HCT116 (cell line): ENCODE results near the gene CYP4A22. TPM values are rescaled to one million over a fixed set of nuclear protein-coding genes. Genes with fewer than 3 reads are reported as not detected.
"Not testable (repeated sequence)": the region's sequence is repeated elsewhere in the genome, so short reads cannot be mapped to it uniquely, and the experiment has no call there.

Source experiments
- ATAC-seq: fragments of 200-7000 bp; cut with Tn5 transposase; 2 replicates; pipeline ENCODE4 v1.9.1; 2020; ENCODE audit warnings: mild to moderate bottlenecking, moderate library complexity
- Bru-seq: library from RNA; stranded (reverse); fragments of 400-500 nt; gene quantifications from one replicate; lab custom pipeline; 2021; lab: Mats Ljungman, UMichigan
- BruChase-seq, 2 experiments: library from RNA; stranded (reverse); fragments of 400-500 nt; gene quantifications; one replicate each; lab custom pipeline; 2021; lab: Mats Ljungman, UMichigan
- BruUV-seq: library from RNA; stranded (reverse); fragments of 400-500 nt; replicated peaks from 2 replicates; lab custom pipeline; 2021; lab: Mats Ljungman, UMichigan
- CTCF ChIA-PET: fragments of 300-600 bp; sonication (Branson Sonifier 250); formaldehyde crosslinking; loops from one replicate; lab custom pipeline; 2021; ENCODE audit warnings: antibody characterized with exemption; lab: Charles Lee
- POLR2A ChIA-PET: fragments of 300-600, 350-600 bp; sonication (Branson Sonifier 250); formaldehyde crosslinking; loops from one replicate; lab custom pipeline; 2021; ENCODE audit warnings: antibody characterized with exemption; lab: Charles Lee
- RAD21 ChIA-PET, 2 experiments: fragments of 300-600 bp; sonication (Branson Sonifier 250); formaldehyde crosslinking; loops; one replicate each; lab custom pipeline; 2023; ENCODE audit warnings: low total read pairs in 2 of 2; ENCODE audit not compliant: uncharacterized antibody in 2 of 2, unreplicated experiment in 2 of 2, low non-redundant PET in 1 of 2; lab: Charles Lee
- DNase-seq: peaks from one replicate; pipeline ENCODE4 v3.0.0-alpha.2; 2010; ENCODE audit warnings: low read depth, low spot score
- H2AFZ ChIP-seq: fragments of 200-600 bp; shearing (Covaris generic), sonication (generic); 2 replicates; pipeline ENCODE4 v1.6.1; 2017; ENCODE audit warnings: low read depth, mixed run types, mixed read lengths, antibody characterized with exemption, low read length; ENCODE audit not compliant: poor library complexity, severe bottlenecking
- H3K27ac ChIP-seq: 2 replicates; pipeline ENCODE4 v1.5.1; 2012; ENCODE audit warnings: low read depth, low read length
- H3K27me3 ChIP-seq: fragments of 200-600 bp; sonication (generic); 2 replicates; pipeline ENCODE4 v1.6.1; 2016; ENCODE audit warnings: mixed run types, low read length, mixed read lengths; ENCODE audit not compliant: insufficient read depth
- H3K36me3 ChIP-seq, 2 experiments: fragments of 200-500 bp in 1 of 2; fragments of 200-600 bp in 1 of 2; sonication (Bioruptor generic) in 1 of 2; sonication (generic) in 1 of 2; 2 replicates each; pipeline versions ENCODE4 v1.5.1 to v1.6.1; 2014 to 2016; ENCODE audit warnings: low read length in 2 of 2, inconsistent platforms in 1 of 2, mixed read lengths in 1 of 2, mixed run types in 1 of 2; ENCODE audit not compliant: insufficient read depth in 2 of 2, control insufficient read depth in 1 of 2
- H3K4me1 ChIP-seq, 2 experiments: fragments of 200-600 bp in 1 of 2; sonication (generic) in 1 of 2; 2 replicates each; pipeline versions ENCODE4 v1.5.1 to v1.6.1; 2012 to 2017; ENCODE audit warnings: low read length in 2 of 2, inconsistent platforms in 1 of 2, mild to moderate bottlenecking in 1 of 2, mixed read lengths in 1 of 2, mixed run types in 1 of 2, moderate library complexity in 1 of 2; ENCODE audit not compliant: insufficient read depth in 2 of 2, control insufficient read depth in 1 of 2
- H3K4me2 ChIP-seq: fragments of 200-600 bp; sonication (generic); 2 replicates; pipeline ENCODE4 v1.6.1; 2017; ENCODE audit warnings: mixed run types, low read length, mixed read lengths
- H3K4me3 ChIP-seq, 2 experiments: fragments of 200-600 bp in 1 of 2; sonication (generic) in 1 of 2; replicated peaks in 1 of 2; 2 replicates each; pipeline ENCODE4 v1.5.1; 2011 to 2016; ENCODE audit warnings: low read length in 2 of 2, control low read depth in 1 of 2, low read depth in 1 of 2, mild to moderate bottlenecking in 1 of 2, mixed read lengths in 1 of 2, mixed run types in 1 of 2
- H3K79me2 ChIP-seq: fragments of 200-600 bp; sonication (generic); 2 replicates; pipeline ENCODE4 v1.6.1; 2017; ENCODE audit warnings: mild to moderate bottlenecking, mixed run types, low read length, moderate library complexity, mixed read lengths; ENCODE audit not compliant: insufficient read depth
- H3K9ac ChIP-seq: fragments of 200-600 bp; sonication (generic); 2 replicates; pipeline ENCODE4 v1.6.1; 2016; ENCODE audit warnings: low read length, mixed read lengths
- H3K9me2 ChIP-seq: fragments of 200-600 bp; sonication (generic), shearing (Covaris generic); 2 replicates; pipeline ENCODE4 v1.6.1; 2017; ENCODE audit warnings: mixed run types, mild to moderate bottlenecking, moderate library complexity; ENCODE audit not compliant: insufficient read depth
- H3K9me3 ChIP-seq, 2 experiments: fragments of 200-500 bp in 1 of 2; fragments of 200-600 bp in 1 of 2; sonication (Bioruptor generic) in 1 of 2; sonication (generic) in 1 of 2; 2 replicates each; pipeline ENCODE4 v1.6.1; 2014 to 2017; ENCODE audit warnings: low read length in 2 of 2, mixed read lengths in 2 of 2, inconsistent platforms in 1 of 2, low read depth in 1 of 2, mild to moderate bottlenecking in 1 of 2, mixed run types in 1 of 2, moderate library complexity in 1 of 2; ENCODE audit not compliant: control insufficient read depth in 1 of 2, insufficient read depth in 1 of 2
- H4K20me1 ChIP-seq: fragments of 200-600 bp; sonication (generic), shearing (Covaris generic); 2 replicates; pipeline ENCODE4 v1.6.1; 2017; ENCODE audit warnings: mixed run types, mild to moderate bottlenecking, moderate library complexity; ENCODE audit not compliant: insufficient read depth
- CTCF ChIP-seq, 3 experiments: fragments of 200-600 bp in 1 of 3; sonication (generic) in 1 of 3; IDR thresholded peaks in 2 of 3; conservative IDR thresholded peaks in 1 of 3; 2 replicates each; pipeline ENCODE4 v1.5.1; 2012 to 2017; ENCODE audit warnings: low read depth in 2 of 3, low read length in 2 of 3, antibody characterized with exemption in 1 of 3, borderline replicate concordance in 1 of 3, control low read depth in 1 of 3, mild to moderate bottlenecking in 1 of 3, mixed read lengths in 1 of 3, mixed run types in 1 of 3, moderate library complexity in 1 of 3; ENCODE audit not compliant: insufficient read depth in 1 of 3
- MAX ChIP-seq: IDR thresholded peaks from 2 replicates; pipeline ENCODE4 v1.6.1; 2012
- RAD21 ChIP-seq: IDR thresholded peaks from 2 replicates; pipeline ENCODE4 v1.6.1; 2012; ENCODE audit warnings: low read depth, mild to moderate bottlenecking
- TCF7L2 ChIP-seq: IDR thresholded peaks from 2 replicates; pipeline ENCODE4 v1.7.0; 2011; ENCODE audit warnings: borderline replicate concordance, inconsistent platforms; ENCODE audit not compliant: insufficient read depth, insufficient read length; ENCODE audit errors: extremely low read depth
- intact Hi-C: fragments of 100-400 bp; cut with micrococcal nuclease; formaldehyde crosslinking; loops from 2 replicates; pipeline ENCODE4 v1.10.0; 2022
- long read RNA-seq: library from polyadenylated mRNA; unstranded; transcript quantifications from one replicate; pipeline ENCODE4 v2.0.0, GENCODE V29; 2021; ENCODE audit not compliant: unreplicated experiment
- polyA plus RNA-seq: library from polyadenylated mRNA; unstranded; fragments of >200 nt; gene quantifications from 2 replicates; pipeline ENCODE4 v1.2.1, GENCODE V29; 2012; ENCODE audit warnings: missing spikeins
- total RNA-seq: library from RNA; stranded (reverse); gene quantifications from one replicate; pipeline ENCODE4 v1.2.1, GENCODE V29; 2021; ENCODE audit not compliant: unreplicated experiment

Gene CYP4A22
- total RNA-seq, result not detected
- polyA plus RNA-seq, result not detected in 2 replicates
- not detected for Bru-seq, nascent RNA
- not detected for BruChase-seq, experiment 1, labeled RNA remaining after a 6-hour chase
- BruChase-seq, experiment 2, labeled RNA remaining after a 2-hour chase, result not detected
- long read RNA-seq, result 0 reads

- ChIA-PET CTCF (no interaction called here), POLR2A (no interaction called here), RAD21 (no interaction called here)
- Histone ChIP-seq H3K79me2 (no peaks in the 10 kb centered on the region), H3K27ac (no peak within 1 kb of the TSS), H3K9me3 (no peaks in the 10 kb centered on the region), H3K36me3 (no peaks in the 10 kb centered on the region), H3K9ac (no peak within 1 kb of the TSS), H3K4me3 (no peak within 1 kb of the TSS), H3K27me3 (no peaks in the 10 kb centered on the region), H4K20me1 (no peaks in the 10 kb centered on the region), H3K9me2 (no peaks in the 10 kb centered on the region), H3K4me2 (no peak within 1 kb of the TSS), H3K4me1 (no peaks in the 10 kb centered on the region), H2AFZ (no peak within 1 kb of the TSS)
- intact Hi-C loops, result no loop called here
- TF ChIP-seq MAX, result no peak
- no peak for TF ChIP-seq TCF7L2
- DNase-seq, result no peak
- no peak for ATAC-seq
- no TSS peak for BruUV-seq
Measured at GRCh38 chr1:47137198-47137597, at the start of gene CYP4A22. Gene CYP4A22, plus strand, starts transcription at chr1:47137441. Its CDS starts 45 bp downstream, at chr1:47137486.

- H3K4me1 ChIP-seq, intact Hi-C loops, H3K79me2 ChIP-seq, H3K9ac ChIP-seq, RAD21 ChIA-PET, H3K4me2 ChIP-seq, DNase-seq, H3K4me3 ChIP-seq, CTCF ChIA-PET, H3K27ac ChIP-seq, H3K36me3 ChIP-seq, H2AFZ ChIP-seq, POLR2A ChIA-PET, BruUV-seq, H3K9me3 ChIP-seq, H4K20me1 ChIP-seq, H3K9me2 ChIP-seq, H3K27me3 ChIP-seq: not testable (repeated sequence)
- 0 out of 2 replicates have a peak, but pooled peaks have one; percentile 44 for ATAC-seq
- TF ChIP-seq CTCF (IDR thresholded peaks at IDR 0.05 in 2 of 3, conservative IDR thresholded peaks at IDR 0.05 in 1 of 3; ENCODE audit: borderline replicate concordance in 1 of 3, insufficient read depth in 1 of 3, low read depth in 2 of 3, low read length in 2 of 3), result peak; percentile 30 to 36 (median 35); a peak in 4 of 6 replicates
- TF ChIP-seq RAD21, result peak; percentile 46; the same call in 1 of the 2 replicates
Measured at GRCh38 chr1:47089356-47089755, 47.9 kb upstream of the CYP4A22 start.
